Heart left ventricle (tissue), 13 donors: ENCODE results near the gene PTPRN2.

Experiments used
- CTCF ChIP-seq, 12 donors: fragments of 200-600 bp; sonication (generic) in 4 of 12; IDR thresholded peaks; one replicate each; pipeline versions ENCODE4 v1.5.0 to v1.8.0; 2018 to 2022; ENCODE audit warnings: antibody characterized with exemption in 12 of 12, mild to moderate bottlenecking in 5 of 12
- POLR2A ChIP-seq, 2 donors: fragments of 450-650 bp; IDR thresholded peaks; one replicate each; pipeline ENCODE4 v1.6.1; 2017; ENCODE audit warnings: antibody characterized with exemption in 2 of 2, mild to moderate bottlenecking in 2 of 2, moderate library complexity in 2 of 2
- donor health status: ischemic (EF 13 %, LVEDD 7.1; RV severe dilation, severe dysfunction).
- donor health status: DM: no; HTN: yes; CAD: no.
- donor health status: DM: no; HTN: no; CAD: no.
- donor health status: ischemic (EF 25% LVEDD 6.9; RV normal size, moderate dysfunction).
- donor health status: ischemic (EF 25% LVEDD 5.7; RV mildly dilated, moderate dysfunction).
- donor health status: ischemic (EF 35%, LVEDD 5.7; RV mildly dilated, moderate dysfunction).
- donor health status: nonischemic (EF 11% LVEDD 7.7; RV severe dilation, severe dysfunction).
- donor health status: DM: yes; HTN: yes; CAD: no.
- donor health status: PGD.
- donor health status: ischemic (EF 29% LVEDD 5.4; RV normal size, mild dysfunction).
- donor health status: nonischemic (EF 23%, LVEDD 6.1; RV moderate dilation, normal function).

- TF ChIP-seq CTCF (IDR thresholded peaks at IDR 0.05) (no peak), POLR2A (IDR thresholded peaks at IDR 0.05) (no peak)
These were observed 326.0 kb downstream of the PTPRN2 start for GRCh38 chr7:158261362-158262235.
